ENCODE measurements around the gene UBA1.

The UBA1 gene

DNA sequence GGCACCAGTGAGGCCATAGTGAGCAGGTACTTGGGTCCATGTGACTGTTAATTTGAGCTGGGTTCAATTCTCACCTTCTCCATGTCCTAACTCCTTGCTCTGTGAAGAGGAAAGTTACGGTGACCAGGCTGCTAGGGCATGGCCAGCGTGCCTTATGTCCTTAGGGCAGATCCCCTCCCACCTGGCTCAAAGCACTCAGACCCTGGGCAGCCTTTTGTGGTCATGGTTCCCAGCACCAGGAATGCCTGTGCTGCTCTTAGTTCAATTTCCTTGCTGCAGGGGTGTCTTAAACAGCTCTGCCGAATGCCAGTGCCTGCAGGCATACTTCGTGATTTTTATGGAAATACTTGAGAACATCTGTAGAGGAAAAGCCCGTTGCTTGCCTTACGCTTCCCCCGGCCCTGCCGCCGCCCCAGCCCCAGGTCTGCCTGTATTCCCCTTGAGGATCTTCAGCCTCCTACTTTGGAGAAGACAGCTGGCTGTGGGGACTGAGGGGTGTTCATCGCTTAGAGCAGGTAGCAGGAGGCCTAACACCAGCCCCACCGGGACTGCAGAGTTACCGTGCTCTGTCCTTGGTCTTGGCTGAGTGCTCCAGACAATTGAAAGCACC, 21.8 kb downstream of the UBA1 start:
- DNase-seq = no peak

DNA sequence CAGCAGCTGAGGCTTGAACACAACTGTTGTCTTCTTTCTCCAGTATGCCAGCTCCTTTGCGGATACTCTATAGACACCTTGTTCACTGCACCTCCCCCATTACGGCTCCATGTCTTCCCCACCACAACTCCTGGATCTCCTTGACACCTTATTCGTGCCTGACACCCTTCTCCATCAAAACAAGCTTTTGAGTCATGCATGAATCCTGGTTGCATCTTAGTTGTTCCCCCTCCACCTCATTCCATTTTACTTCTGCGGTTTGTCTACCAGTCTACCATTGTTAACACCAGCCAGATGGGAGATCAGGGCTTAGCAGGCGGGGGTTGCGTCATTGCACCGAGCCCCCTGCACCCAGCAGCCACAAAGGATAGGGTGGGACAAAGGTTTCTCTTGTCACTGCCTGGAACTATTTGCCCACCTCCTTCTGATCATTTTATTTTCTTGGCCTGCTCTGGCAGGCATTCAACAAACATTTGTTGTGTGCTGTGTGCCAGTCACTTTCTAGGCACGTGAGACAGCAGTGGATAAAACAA, 22.8 kb downstream of the UBA1 start:
- no peak for DNase-seq

DNA sequence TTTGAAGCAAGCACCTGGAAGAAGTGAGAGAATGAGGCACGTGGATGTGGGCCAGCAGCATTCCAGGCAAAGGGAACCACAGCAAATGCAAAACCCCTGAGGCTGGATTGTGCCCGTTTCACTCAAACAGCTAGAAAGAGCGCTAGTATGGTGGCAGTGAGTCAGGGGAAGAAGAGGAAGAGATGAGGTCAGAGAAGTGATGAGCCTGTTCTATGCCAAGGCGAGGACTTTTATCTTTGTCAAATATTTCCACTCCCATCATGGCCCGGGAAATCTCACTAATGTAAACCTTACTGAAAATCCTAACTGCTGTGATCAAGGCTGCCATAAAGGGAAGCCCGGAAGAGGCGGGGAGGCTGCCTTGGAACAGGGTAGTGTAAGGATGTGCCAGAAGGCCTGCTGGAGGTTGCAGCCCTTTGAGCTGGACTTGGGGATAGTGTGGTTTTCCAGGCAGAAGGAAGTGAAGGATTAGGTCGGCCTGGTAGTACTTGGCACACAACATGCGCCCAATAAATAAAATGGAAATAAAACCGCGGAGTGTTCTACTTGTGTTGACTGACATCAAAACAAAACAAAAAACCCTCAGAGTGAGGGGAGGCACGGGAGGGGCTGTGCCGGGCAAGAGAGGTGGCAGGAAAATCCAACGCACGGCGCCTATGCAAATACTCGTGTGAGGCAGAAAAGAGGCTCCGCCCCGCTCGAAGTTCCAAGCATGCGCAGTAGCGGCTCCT, 23.7 kb downstream of the UBA1 start:
- no peak for DNase-seq

DNA sequence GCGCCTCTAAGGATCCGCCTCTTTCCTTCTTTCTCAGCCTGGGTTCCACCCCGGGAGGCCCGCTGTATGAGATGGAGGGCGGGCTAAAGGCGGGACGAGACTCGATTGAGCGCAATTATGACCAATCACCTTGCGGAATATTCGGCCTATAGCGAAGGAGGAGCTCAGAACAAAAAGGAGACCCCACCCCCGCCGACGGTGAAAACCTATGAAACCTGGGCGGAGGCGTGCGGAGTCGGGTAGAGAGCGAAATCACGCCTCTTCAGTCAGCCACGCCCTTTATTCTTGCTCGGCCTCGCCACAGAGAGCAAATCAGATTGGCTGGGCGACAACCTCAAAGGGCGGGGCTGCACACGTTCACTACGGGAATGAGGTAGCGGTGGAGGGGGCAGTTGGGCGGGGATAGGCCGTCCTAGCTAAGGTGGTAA, 24.2 kb downstream of the UBA1 start:
- peak; percentile 98 for DNase-seq

DNA sequence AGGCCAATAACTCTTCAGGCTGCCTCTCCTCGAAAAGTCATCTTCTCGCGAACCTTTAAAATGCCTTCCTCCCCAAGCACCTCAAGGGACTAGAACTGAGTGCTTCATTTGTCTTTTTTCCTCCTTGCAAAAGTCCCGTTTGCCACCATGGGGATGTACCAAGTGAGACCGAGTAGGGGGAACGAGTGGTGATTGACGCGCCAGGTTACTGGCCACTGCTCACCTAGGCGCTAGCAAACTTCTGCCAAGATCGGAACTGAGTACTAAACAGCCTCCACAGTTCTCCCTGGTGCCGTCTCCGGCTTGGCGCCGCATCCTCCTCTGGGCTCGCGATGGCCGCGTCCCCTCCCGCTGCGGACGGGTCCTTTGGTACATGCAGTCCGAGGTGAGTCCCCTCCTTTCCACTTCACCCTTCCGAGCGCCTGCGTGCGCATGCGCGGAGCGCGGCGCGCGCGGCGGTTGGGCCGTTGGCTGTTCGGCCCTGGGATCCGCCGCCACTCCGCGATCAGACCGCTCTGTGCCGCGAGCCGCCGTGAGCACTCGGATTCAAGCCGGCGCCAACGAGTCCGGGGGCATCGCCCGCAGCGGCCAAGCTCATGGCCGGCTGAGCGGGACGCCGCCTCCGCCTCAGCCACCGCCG, 24.8 kb downstream of the UBA1 start, which contains the start of gene CDK16:
CDK16 (plus strand) TSS at position 402 of the 640 bp plus-strand sequence. CDS start 4,877 bp downstream, outside the sequence.
- peak; percentile 79 for DNase-seq

DNA sequence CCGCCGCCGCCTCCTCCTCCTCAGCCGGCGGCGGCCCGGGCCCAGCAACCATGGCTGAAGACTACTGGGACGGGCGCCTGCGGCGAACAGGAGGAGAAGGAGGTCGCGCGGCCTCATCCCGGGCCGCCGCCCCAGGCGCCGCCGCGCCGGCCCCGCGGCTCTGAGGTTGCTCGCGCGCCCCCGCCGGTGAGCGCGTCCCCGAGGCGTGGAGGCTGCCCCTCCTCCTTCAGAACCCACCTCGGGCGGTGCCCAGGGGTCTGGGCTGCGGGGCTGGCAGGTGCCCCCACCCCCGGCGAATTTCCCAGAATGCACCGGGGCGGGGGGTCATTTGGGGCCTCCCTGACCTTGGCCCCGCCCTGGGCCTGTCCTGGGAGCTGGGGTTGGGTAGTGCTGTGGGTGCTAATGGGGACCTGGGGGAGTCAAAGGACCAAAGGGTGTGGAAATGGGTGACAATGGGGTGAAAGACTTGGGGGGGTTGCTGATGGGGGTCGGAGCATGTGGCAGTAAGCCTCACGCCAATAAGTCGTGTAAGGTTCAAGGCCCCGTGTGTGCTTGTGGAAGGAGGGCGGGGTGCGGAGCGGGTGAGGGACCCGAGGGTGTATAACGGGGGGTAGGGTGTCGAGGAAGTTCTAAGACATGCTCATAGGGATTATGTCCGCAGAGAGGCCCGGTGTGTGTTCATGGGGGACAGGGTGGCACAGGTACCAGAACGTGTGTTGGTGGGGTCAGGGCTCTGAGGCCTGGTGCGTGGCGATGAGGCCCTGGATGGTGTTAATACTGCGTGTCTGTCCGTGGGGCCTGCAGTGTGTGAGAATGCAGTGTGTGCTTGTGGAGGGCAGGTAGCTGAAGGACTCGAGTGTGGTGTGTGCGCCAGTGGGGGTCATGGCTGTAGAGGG, 25.5 kb downstream of the UBA1 start:
- peak; percentile 23 for DNase-seq

DNA sequence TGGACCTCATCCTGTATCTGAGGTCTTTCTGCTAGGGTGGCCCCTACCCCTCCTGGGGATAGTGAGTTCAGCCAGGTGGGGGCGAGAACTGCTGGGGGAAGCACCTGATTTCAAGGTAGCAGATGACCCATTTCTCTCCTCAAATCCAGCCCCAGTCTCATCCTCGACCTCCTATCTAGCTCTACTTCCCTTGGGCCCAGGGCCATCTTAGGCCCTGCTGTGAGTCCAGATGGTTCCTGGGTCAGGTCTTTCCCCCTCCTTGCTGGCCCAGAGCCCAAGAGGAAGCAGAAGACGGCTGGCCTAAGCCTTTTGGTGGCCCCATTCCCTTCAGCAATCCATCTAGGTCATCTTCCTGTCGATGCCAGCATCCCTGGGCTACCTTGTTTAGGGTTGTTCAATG, 28.1 kb downstream of the UBA1 start:
- no peak for DNase-seq

DNA sequence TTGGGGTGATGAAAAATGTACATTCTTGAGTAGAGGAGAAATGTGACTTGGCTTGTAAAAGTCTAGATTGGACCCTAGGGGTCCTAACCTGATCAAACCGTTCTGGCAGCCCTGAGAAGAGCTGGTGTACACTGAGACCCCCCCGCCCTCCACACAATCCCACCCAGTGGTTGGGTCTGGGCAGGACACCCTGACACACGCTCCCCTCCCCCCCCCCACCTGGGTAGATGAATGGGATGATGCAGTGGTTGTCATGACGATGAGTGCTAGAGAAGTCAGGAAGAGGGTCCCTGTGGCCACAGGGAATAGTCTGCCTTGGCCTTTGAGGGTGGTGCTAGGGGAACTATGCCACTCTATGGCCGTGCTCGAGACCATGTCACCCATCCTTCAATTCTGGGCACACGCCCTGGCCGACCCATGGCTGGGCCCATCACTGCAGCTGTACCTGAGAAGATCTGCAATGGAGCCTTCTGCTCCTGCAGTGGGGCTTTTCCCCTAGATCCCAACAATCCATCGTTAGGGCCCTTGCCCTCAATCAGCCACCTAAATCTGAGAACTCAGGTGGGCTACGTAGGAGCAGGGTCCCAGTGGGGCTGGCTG, 29.2 kb downstream of the UBA1 start:
- DNase-seq = no peak

DNA sequence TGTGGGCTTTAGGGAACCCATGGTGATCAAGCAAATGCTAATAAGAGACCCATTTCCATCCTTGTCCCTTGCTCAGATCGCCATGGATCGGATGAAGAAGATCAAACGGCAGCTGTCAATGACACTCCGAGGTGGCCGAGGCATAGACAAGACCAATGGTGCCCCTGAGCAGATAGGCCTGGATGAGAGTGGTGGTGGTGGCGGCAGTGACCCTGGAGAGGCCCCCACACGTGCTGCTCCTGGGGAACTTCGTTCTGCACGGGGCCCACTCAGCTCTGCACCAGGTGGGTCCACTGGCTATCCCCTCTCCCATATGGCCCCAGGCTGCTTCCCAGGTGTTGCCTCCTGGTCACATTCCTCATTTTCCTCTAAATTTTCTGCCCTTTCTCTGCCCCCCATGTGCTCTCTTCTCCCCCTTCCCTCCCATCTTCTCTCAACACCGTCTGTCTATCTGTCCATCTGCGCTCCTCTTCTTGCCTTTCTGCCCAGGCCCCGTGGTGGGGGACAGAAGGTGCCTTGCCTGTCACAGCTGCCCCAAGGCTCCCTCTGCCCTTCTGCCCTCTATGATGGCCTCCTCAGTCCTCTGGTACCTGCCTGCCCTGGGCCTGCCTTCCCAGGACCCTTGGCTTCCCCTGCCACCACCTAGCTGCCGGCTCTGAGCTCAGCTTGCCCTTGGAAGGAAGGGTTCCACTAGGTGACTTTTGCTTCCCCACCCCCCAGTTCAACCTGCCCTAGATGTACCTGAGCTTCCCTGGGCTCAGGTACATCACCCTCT, 30.0 kb downstream of the UBA1 start:
- DNase-seq = no peak

DNA sequence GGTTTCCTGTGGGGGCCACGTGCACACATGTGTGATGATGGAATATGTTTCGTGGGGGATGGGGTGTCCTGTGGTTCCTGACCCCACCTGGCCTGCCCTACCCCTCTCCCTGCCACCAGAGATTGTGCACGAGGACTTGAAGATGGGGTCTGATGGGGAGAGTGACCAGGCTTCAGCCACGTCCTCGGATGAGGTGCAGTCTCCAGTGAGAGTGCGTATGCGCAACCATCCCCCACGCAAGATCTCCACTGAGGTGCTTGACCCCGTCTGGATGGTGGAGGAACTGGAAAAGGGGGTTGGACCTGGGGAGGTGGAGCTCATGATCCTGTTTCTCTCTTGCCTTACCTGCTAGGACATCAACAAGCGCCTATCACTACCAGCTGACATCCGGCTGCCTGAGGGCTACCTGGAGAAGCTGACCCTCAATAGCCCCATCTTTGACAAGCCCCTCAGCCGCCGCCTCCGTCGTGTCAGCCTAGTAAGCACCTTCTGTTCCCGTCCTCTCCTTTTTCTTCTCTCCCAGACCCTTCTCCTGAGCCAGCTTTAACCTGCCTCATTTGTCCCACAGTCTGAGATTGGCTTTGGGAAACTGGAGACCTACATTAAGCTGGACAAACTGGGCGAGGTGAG, 30.8 kb downstream of the UBA1 start:
- DNase-seq = no peak

DNA sequence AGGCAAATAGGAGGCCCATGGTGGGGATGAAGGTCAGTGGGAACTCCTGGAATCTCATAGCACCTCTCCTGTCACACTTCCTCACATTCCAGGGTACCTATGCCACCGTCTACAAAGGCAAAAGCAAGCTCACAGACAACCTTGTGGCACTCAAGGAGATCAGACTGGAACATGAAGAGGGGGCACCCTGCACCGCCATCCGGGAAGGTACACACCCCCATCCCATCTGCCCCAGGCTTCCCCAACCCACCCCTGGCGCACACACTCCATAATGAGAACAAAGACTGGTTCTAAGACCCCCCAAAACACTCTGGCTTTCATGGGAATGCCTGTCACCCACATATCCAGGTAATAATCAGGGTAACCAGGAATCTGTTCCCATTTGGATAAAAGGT, 31.3 kb downstream of the UBA1 start:
- DNase-seq = no peak

DNA sequence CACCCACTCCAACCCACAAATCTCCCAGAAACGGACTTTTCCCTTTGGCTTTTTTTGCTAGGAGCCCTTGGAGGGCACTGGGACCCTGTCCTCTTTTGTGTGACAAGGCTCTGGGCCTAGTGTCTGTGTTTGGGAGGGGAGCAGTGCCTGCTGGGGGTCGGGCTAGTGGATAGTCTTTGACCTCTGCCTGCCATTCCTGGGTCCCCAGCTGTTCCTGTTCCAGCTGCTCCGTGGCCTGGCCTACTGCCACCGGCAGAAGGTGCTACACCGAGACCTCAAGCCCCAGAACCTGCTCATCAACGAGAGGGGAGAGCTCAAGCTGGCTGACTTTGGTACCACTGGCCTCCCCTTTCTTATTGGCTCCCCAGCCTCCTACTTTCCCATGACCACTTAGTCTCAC, 32.4 kb downstream of the UBA1 start:
- DNase-seq = no peak

DNA sequence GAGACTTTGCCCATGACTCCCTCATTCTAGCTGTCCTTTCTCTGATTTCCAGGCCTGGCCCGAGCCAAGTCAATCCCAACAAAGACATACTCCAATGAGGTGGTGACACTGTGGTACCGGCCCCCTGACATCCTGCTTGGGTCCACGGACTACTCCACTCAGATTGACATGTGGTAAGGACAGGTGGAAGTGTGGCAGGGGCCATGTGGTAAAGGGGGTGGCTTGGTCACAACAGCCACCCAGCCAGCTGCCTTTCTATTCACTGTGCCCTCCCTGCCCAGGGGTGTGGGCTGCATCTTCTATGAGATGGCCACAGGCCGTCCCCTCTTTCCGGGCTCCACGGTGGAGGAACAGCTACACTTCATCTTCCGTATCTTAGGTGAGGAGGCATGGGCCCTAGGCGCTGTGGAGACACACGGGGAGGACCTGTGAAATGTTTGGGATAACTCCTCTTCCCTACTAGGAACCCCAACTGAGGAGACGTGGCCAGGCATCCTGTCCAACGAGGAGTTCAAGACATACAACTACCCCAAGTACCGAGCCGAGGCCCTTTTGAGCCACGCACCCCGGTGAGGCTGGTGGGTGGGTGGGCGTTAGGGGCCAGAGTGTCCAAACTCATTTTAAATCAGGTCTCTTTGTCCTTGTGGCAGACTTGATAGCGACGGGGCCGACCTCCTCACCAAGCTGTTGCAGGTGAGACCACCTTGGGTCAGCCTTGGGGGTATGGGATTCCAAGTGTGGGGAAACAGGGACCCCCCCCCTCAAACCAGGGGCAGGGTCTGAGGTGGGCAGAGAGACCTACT, 33.1 kb downstream of the UBA1 start:
- no peak for DNase-seq

DNA sequence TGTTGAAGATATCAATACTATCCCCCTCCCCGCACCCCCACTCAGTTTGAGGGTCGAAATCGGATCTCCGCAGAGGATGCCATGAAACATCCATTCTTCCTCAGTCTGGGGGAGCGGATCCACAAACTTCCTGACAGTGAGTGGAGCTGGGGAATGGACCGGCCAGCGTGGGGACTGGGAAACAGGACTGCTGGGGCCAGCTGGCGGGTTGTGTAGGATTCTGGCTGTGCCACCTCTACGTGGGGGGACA, 33.6 kb downstream of the UBA1 start:
- no peak for DNase-seq

DNA sequence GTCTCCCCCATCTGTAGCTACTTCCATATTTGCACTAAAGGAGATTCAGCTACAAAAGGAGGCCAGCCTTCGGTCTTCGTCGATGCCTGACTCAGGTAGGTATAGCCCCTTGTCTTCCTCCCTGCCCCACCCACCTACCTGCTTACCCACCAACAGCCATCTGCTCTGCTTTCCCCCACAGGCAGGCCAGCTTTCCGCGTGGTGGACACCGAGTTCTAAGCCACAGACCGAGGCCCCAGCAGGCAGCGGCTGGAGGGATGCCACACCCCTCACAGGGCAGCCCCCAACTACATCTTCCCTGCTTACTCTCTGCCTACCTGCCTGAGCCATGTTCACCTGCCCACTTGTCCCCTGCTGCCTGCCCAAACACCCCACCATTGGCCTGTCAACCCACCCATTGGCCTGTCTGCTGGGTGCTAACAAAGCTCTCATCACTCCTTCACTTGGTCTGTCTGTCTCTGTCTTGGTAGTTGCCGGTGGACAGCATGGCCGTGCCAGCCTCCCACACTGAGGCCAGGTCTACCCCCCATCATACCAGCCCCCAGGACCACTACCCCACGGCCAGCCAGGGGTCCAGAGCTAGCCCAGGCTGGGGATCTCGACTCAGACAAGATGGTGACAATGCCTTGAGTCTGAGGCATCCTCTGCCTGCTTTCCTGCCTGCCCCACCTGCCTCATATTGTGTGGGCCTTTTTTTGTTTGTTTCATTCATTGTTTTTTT, 35.1 kb downstream of the UBA1 start:
- no peak for DNase-seq

DNA sequence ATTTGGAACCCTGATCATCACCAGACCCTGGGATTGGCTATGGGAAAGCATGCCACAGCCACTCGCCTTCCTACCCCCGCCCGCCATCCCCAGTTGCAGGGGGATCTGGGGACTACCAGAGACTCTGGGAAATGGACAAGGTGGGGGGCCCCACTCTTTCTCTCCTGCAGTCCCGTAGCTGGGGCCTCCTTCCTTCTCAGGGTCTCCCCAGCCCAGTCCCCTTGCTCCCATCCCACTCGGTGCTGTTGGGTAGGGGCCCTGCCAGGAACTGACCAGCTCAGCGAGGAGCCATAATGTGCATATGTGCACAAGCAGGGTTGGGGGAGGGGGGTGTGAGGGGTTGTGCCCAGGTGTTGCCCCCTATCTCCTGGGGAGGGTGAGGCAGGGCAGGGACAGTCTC, 35.8 kb downstream of the UBA1 start:
- no peak for DNase-seq

DNA sequence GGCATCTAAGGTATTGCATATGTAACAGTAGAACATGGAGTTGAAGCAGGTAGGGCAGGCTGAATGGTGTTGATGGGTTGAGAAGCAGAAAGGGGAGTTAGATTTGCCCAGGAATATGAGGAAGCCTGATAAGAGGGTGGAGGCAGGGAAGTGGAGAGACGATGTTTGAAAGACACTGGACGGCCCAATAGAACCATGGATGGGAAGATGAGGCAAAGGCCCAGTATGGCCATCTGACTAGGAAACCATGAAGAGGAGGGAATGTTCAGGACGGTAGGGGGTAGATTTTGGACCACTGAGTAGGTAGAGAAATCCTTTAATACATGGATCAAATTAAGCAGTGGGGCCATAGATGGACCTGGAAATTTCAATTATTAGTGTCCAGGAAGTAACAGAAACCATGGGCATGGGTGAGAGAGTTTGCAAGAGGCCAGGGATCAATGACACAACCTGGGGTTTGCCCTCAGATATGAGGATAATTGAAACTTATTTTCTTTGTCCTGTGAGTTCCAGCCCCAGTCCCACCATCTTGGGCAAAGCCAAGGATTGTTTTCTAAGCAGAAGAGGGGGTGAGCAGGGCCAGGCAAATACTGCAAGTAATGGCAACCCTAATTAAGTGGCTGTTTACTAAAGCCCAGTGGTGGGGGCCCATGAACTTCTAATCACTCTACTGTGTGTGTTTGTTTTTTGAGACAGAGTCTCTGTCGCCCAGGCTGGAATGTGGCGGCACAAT, 36.7 kb downstream of the UBA1 start:
- DNase-seq = no peak

DNA sequence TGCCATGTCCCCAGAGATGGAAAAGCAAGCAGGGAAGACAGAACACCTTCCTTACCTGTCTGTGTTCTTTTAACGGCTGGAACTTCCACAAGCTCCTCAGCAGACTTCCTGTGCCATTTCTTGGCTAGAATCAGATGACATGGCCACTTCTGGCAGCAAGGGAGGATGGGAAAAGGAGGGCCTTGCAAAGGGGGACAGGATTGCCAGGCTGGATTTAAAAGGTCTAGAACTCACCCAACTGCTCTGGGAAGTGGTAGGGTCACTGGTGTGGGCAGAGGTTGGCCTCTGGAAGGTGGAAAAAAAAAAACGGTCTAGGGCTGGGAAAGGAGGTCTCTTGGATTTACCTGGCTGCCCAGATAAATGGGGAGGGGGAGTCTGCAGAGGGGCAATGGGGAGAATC, 37.5 kb downstream of the UBA1 start:
- no peak for DNase-seq

DNA sequence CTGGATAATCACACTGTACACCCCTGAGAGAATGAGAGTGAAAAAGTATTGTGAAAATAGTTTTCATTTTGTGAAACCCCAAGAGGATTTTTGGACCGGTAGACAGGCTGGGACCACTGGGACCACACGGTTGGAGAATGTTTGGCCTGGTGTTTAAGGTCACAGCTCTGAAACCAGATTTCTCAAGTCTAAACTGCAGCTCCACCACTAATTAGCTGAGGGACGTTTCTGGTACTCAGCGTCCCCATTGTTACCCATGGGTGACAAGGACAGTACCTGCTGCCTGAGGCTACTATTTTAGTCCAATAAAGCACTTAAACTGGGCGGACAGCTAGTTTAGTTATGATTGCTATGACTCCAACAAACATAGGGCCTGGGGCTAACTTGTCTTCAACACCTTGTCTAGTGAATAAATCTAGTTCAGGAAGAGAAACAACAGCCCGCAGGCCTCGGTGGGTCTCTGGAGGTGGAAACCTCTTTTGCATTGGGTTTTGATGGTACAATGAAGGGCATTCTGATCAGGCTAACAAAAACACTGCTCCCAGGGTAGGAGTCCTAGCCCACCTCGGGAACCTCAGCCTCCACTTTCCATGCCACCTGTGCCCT, 38.7 kb downstream of the UBA1 start:
- no peak for DNase-seq
